H1 (cell line): ENCODE results near the gene CDCA5. TPM values are rescaled to one million over a fixed set of nuclear protein-coding genes. Genes with fewer than 3 reads are reported as not detected.

Source experiments
- CHD7 ChIP-seq: fragments of 300-600 bp; sonication (generic); IDR thresholded peaks from 2 replicates; pipeline ENCODE4 v1.7.1; 2012; ENCODE audit warnings: low read length, moderate library complexity, mild to moderate bottlenecking, inconsistent platforms; ENCODE audit not compliant: insufficient replicate concordance
- EZH2 ChIP-seq: fragments of 200-600 bp; sonication (generic); IDR thresholded peaks from 2 replicates; pipeline ENCODE4 v1.7.1; 2012; ENCODE audit warnings: low read depth, mild to moderate bottlenecking, moderate library complexity, low read length, inconsistent platforms; ENCODE audit not compliant: severe bottlenecking
- GTF2F1 ChIP-seq: IDR thresholded peaks from 2 replicates; pipeline ENCODE4 v1.6.1; 2012; ENCODE audit warnings: low read depth, low read length, improper control_type of control experiment, borderline replicate concordance
- PHF8 ChIP-seq: fragments of 200-600 bp; sonication (generic); conservative IDR thresholded peaks from 2 replicates; pipeline ENCODE4 v1.7.1; 2012; ENCODE audit warnings: low read depth, mild to moderate bottlenecking, inconsistent platforms, low read length, moderate library complexity
- SIRT6 ChIP-seq: IDR thresholded peaks from one replicate; pipeline ENCODE4 v1.7.1; 2012; ENCODE audit warnings: low read length, inconsistent platforms
- TBP ChIP-seq: IDR thresholded peaks from 2 replicates; pipeline ENCODE4 v1.6.1; 2011; ENCODE audit warnings: low read depth, low read length, improper control_type of control experiment
- polyA plus RNA-seq, 7 experiments: library from polyadenylated mRNA; depleted of rRNA in 3 of 7; stranded (reverse) in 5 of 7; unstranded in 2 of 7; fragments of >200 nt in 5 of 7; fragments of 200-250 nt in 2 of 7; gene quantifications; 1 replicate in 5 of 7; 2 replicates in 1 of 7; 4 replicates in 1 of 7; pipeline versions ENCODE4 v1.2.1 to v1.2.3, GENCODE V29; 2011 to 2013; ENCODE audit warnings: missing spikeins in 2 of 7, mixed read lengths in 2 of 7
- total RNA-seq: library from RNA; stranded (reverse); fragmentation: NEBNext Ultra II Directional; extraction: Animal tissue kit (Norgen Biotek cat#: 25700); gene quantifications from 2 replicates; pipeline ENCODE4 v1.2.1, GENCODE V29; 2021

The CDCA5 gene
- total and polyA plus RNA-seq, 2 of the 8 experiments (the other 6 are each of a cell fraction or from before 2014, with no cell fraction given) = 39.2 to 87.0 TPM

- TF ChIP-seq CHD7 (no peak), PHF8 (no peak), GTF2F1 (no peak), TBP (no peak), EZH2 (no peak), SIRT6 (no peak)
- TF ChIP-seq, all 59 proteins: peak for 0
Measured at GRCh38 chr11:65034423-65034822, 49.4 kb downstream of the CDCA5 start (continued).
